Gastrocnemius medialis (tissue), 4 donors: ENCODE results near the gene KDM5C.

ENCODE experiments used
- POLR2A ChIP-seq, 2 donors: fragments of 450-650 bp; IDR thresholded peaks; one replicate each; pipeline ENCODE4 v1.6.1; 2017; ENCODE audit warnings: antibody characterized with exemption in 2 of 2, mild to moderate bottlenecking in 2 of 2, moderate library complexity in 2 of 2
- TF ChIP-seq, protein P1 (sequence below), 5 experiments: fragments of 450-650 bp in 3 of 5; fragments of 200-600 bp in 2 of 5; sonication (generic) in 2 of 5; IDR thresholded peaks in 4 of 5; conservative IDR thresholded peaks in 1 of 5; 1 replicate in 4 of 5; 2 replicates in 1 of 5; pipeline ENCODE4 v1.5.1; 2016 to 2019; ENCODE audit warnings: antibody characterized with exemption in 5 of 5, mild to moderate bottlenecking in 3 of 5, moderate library complexity in 3 of 5

- TF ChIP-seq, protein P1, sequence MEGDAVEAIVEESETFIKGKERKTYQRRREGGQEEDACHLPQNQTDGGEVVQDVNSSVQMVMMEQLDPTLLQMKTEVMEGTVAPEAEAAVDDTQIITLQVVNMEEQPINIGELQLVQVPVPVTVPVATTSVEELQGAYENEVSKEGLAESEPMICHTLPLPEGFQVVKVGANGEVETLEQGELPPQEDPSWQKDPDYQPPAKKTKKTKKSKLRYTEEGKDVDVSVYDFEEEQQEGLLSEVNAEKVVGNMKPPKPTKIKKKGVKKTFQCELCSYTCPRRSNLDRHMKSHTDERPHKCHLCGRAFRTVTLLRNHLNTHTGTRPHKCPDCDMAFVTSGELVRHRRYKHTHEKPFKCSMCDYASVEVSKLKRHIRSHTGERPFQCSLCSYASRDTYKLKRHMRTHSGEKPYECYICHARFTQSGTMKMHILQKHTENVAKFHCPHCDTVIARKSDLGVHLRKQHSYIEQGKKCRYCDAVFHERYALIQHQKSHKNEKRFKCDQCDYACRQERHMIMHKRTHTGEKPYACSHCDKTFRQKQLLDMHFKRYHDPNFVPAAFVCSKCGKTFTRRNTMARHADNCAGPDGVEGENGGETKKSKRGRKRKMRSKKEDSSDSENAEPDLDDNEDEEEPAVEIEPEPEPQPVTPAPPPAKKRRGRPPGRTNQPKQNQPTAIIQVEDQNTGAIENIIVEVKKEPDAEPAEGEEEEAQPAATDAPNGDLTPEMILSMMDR (IDR thresholded peaks at IDR 0.05 in 4 of 5, conservative IDR thresholded peaks at IDR 0.05 in 1 of 5), result no peak
- TF ChIP-seq POLR2A (IDR thresholded peaks at IDR 0.05), result no peak
Observed at GRCh38 chrX:53230116-53230515, 5.1 kb upstream of the KDM5C start.
